Activated naive CD4-positive, alpha-beta T cell (primary cell): Measurements from ENCODE around the gene C14orf180.
"Not testable (repeated sequence)": the region's sequence is repeated elsewhere in the genome, so short reads cannot be mapped to it uniquely, and the experiment has no call there.

Experiments used
- DNase-seq, 4 experiments: peaks; one replicate each; lab custom pipeline; 2025; lab: John Stamatoyannopoulos, UW

C14orf180 gene

DNA sequence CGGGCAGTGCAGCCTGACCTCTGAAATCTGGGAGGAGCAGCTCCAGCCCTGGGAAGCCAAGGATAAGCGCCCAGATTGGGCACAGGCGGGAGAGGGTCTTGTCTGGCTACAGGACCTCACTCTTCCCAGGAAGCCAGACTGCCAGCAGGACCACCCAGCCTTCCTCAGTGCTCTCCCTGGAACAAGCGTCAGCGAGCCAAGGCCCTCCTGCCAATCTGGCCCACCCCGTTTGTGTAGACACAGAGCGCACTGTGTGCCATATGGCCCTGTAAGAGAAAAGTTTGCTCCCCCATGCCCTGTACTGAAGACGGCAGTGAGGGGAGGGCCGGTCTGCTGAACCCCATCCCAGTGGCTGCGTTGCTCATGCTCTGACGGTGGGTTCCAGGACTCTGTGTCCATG is 1.2 kb upstream of the C14orf180 start:
- no peak for DNase-seq

DNA sequence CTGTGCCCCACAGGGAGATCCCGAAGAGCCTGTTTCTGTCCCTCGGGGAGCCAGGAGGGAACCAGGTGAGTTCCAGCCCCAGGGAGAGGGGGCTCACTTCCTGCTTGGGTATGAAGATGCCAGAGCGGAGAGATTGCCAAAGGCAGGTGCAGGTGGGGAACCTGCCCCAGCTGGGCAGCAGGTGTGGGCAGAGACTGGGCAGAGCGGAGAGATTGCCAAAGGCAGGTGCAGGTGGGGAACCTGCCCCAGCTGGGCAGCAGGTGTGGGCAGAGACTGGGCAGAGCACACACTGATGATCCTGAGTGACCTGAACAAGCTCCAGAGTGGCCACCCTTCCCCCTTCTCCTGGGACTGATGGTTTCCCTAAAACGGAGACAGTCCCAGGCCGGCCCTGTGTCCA is 375 bp downstream of the C14orf180 start:
- not testable (repeated sequence) for DNase-seq

DNA sequence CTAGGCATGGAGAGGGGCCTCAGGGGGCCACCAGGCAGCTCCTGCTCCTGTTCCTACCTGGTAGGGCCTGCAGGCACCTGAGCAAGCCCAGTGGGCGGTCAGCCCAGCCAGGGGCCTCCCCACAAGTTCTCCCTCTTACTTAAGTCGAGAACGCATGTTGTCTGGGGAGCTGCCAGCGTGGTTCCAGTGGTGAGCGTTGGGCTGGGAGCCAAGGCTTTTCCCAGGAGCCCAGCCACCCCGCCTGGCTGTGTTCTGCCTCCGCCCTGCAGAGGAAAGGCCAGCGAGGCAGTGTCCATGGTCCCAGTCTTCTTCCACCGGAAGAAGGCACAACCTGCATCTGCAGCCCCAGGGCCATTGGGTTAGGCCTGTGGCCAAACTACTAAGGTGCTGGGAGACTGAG is 1.4 kb downstream of the C14orf180 start:
- DNase-seq, result no peak

DNA sequence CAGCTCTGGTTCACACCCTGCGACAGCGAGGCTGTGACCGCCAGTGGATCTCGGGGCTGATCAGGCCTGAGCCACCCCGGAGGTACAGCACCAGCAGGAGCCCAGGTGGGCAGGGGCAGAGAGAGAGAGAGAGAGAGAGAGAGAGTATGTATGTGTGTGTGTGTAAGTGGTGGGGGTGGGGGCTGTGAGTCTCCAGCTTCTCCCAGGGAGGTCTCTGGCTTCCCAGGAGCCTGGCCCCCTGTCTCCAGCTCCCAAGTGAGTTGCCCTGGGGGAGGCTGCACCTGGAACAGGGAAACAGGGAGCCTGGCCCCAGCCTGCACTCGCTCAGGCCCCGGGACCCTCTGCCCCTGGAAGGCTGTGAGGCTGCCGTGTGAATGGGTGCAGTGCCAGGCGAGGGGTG is 2.0 kb downstream of the C14orf180 start:
- no peak for DNase-seq

DNA sequence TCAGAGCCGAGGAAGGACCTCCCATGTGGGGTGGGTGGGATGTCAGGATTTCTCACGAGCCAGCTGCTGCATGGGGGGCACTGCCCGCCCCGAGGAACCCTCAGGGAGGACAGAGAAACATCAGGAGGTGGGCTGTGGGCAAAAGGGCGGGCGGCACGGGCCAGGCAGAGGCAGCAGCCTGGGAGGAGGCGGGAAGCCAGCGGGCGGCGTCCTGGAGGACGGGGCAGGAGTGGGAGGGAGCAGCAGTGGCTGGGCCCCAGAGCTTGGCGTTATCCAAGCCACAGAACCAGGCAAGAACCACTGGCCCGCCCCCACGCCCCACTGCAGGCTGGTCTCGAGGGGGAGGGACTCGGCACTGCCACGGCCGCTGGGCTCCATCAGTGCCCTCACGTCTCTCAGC is 2.4 kb downstream of the C14orf180 start:
- DNase-seq, result no peak

DNA sequence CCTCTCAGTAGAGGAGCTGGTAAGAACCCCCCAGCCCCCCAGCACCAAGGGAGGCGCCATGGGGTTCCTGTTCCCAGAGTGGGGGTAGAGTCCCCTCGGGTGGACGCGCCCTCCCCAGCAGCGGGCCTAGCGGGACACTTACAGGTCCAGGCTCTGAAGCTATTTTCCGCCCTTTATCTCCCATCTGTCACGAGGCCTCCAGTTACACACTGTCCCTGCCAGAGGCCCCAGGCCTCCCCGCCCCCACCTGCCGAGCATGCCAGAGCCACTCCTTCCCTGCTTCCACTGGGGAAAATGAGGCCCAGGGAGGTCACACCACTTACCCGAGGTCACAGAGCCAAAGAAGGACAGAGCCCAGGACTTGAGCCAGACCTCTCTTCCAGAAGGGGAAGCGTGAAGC is 3.1 kb downstream of the C14orf180 start:
- no peak for DNase-seq

DNA sequence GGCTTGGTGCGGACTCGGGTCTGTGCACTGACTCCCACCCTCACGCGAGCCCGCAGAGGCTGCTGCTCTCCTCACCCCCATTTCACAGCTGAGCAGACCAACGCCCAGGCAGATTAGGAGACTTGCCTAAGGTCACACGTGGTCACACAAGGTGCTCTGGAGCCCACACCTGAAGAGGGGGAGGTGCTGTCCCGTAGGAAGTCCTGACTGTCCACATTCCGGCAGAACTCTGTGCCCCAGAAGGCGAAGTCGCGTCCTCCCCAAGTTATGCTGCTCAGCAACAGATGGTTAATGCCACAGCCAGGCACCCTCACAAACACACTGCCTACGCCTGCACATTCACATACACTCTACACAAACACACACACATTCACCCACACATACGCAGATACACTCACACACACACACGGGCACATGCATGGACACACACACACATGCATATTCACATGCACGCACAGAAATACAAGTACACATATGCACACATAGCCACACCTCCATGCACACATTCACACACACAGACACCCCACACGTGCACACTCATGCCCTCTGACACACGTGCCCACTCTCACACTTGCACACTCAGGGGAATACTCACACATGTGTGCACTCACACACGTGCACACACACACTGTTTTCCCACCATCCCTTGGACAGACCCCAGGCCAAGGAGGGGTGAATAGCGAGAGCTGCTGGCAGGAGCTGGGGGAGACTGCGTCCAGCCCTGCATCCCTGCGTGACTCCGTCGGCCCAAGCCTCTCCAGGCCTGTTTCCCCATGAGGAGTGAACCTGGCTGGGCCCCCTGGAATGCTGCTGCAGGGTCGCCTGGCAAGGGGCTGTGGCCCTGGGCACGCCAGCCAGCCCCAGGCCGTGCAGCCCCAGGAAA is 4.1 kb downstream of the C14orf180 start:
- DNase-seq, result no peak

DNA sequence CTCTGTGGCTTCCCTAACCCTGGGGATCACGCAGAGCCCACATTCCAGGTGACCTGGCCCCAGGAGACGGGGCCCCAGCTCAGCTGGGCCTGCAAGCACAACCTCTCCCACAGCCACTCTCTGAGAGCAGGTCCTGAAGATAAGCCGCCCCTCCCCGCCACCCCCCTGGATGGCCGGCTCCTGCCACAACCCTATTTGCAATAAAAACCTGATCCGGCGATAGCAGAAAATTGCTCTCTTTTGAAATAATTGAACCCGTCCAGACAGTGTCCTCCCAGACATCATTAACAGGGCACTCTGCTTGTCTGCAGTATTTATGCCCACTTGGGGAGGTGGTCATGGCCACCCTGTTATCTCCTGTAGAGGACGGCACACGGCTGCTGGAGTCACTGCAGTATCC is 5.0 kb downstream of the C14orf180 start:
- DNase-seq, result no peak

DNA sequence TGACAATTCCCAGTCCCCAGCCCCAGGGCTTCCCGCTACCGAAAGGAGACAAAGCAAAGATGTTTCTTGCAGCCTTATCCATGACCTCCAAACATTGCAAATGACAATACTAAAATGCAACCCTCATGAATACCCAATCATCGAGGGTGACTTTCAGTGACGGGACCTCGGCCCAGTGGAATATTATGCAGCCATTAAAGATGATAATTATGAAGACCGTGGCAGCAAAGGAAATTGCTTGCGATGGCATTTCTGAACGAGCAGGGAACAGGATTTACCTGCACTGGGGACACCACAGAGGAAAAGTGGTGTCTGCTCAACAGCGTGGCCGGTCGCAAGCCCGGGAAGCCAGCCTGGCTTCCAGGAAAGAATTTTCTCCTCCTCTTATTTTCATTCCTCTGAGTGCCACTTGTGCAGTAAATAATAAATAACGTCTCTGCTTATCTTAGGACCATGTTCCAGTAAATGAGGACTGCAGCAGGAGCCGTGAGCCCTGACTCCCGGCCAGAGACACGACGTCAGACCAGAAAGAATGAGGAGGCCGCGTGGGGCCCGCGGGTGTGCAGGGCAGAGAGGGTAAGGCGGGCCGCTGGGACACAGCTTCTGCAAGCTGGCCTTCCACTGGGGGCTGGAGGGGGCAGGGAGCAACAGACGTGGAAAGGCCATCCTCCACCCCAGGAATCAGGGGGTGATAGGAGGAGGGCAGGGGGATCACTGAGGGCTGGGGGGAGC is 6.6 kb downstream of the C14orf180 start:
- DNase-seq, result no peak

DNA sequence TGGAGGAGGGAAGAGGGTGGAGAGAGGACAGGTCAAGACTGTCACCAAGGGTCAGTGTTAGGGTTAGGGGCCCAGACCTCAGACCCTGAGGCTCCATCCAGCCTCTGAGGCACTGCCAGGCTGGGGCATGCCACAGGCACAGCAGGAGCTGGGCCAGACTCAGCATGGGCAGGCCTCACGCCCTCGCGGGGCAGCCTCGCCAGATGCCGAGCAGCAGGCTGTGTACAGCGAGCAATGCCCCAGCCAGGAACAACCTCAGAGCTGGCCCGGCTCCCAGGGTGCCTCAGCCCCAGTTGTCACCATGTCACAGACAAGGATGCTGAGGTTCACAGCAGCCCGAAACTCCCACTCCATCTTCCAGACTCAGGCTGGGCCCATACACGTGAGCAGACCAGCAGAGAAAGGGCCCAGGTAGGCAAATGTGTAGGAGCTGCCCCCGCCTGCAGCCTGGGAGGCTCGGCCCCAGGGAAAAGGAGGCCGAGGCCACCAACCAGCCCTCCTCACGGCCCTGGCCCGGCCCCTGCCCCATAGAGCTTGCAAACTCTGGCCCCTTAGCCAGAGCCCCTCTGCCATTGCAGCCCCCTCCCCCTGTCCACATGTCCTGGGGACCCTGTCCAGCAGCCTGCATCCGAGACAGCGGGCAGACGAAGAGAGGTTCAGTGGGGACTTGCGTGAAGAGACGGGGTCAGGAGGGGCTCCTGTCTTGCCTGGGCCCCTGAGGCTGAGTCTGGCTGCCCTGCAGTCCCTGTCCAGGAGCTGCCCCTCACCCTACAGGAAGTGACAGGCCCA is 7.5 kb downstream of the C14orf180 start:
- DNase-seq, result no peak

DNA sequence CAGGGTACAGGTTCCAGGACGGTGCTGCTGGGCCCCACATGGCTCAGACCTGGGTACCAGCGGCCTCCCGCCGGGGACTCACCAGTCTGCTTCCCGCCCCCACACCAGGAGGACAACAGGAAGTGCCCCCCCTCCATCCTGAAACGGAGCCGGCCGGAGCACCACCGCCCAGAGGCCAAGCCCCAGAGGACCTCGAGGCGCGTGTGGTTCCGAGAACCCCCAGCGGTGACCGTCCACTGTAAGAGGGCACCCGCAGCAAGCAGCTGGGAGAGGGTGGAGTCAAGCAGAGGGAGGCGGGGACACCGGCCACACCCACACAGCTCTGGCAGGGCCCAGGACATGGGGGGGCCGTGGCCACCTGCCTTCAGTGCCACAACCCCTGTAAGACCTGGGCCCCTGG is 8.1 kb downstream of the C14orf180 start:
- DNase-seq, result no peak

DNA sequence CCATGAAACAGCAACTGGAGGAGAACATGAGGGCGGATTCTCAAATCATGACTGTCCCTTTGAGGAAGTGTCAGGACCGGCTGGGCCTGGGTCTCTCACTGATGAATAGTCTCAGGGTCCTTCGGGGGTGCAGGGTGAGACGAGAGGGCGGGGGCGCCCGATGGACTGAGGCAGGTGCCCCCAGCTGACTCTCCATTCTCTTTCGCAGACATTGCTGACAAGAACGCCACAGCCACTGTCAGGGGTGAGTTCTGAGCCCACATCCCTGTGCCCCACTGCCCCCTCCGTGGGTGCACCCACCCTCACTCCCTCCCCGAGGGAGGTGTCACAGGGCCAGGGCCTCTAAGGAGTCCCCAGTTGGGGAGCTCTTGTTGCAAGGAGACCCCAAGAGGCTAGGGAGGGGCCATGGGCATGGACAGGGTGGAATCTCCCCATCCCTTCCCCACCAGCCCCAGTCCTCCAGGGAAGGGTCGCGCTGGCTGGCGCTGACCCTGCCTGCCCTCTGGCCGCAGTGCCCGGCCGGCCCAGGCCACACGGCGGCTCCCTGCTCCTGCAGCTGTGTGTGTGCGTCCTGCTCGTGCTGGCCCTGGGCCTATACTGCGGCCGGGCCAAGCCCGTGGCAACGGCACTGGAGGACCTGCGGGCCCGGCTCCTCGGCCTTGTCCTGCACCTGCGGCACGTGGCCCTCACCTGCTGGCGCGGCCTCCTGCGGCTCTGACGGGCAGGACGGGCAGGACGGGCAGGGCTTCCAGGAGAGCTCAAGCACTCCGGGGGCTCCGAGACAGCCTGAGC is 8.7 kb downstream of the C14orf180 start:
- DNase-seq, result no peak

DNA sequence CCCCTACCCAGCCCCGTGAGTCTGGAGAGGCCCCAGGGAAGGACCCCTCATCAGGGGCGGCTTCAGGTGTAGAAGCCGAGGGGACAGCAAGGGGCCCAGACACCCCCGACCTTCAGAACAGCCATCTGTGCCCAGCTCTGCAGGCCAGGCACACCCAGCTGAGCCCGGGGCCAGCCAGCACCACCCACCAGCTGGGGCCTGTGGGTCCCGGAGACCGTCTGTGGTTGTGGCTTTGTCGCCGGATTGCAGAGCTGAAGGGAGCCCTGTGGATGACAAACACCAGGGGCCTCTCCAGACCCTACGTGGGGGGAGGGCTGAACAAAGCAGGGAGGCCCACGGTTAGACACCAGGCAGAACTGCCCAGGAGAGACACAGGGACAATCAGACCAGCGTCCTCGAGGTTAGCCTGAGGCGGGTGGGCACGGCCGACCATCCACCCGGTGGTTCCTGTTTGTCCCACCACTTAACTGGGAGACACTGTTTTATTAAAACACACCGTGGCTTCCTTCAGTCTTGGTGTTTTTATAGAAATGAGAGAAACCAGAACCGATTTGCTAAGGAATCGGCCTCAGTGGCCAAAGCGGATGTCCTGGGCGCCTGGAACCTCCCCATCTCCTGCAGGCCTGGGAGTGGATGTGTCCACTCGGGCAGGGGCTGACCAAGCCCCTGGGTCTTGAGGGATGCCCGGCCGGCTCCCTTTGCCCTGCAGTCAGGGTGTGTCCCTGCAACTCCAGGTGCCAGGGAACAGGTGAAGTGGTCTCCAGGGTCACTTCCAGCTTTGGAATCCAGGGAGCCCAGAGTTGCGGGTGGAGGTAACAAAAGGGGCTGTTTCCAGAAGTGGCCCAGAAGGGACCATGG is 10.0 kb downstream of the C14orf180 start:
- no peak for DNase-seq

DNA sequence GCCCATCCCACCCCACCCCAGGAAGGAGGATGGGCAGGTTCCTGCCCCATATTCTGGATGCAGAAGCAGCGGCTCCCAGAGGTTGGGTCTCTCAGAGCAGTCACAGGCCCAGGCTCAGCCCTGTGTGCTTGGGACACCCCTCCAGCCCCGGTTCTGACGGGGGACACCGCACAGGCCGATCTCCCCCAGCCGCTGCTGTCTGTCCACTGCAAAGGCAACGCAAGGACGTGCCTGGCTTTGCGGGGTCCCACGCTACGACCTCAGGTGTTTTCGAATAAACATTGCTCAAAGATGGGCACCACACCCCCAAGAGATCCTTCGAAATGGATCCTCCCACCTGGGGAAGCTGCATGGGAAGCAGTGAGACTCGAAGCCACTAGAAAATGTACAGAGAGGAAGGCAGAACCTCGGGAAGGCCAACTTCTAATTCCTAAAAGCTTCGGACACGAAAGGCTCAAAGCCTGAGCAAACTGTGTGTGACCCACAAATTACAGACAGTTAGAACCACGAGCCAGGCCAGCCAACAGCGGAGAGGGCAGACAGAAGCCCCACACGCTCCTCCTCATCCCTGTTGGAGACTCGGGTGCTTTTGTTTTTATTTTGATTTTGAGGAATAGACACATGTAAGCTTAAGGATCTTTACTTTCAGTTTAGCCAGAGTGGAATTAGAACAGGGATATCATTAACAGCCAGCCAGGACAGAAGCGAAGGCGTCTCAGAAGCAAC is 10.8 kb downstream of the C14orf180 start:
- no peak for DNase-seq

DNA sequence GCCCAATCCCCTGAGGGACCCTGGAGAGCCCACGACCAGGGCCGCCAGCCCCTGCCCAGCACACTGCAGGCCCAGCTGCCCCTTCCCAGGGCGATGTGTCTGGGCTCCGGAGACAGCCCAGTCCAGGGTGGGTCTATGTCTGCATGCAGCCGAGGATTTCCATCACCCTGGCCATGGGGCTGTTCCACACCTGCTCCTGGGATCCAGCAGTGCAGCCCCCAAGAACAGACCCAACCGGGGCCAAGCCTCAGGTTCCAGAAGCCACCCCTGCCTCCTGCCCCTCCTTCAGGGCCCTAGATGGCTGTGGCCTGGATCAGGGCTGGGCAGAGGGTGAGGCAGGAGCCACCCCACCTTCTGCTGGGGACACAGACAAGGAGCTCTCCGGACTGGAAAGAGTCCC is 11.5 kb downstream of the C14orf180 start:
- DNase-seq, result no peak

DNA sequence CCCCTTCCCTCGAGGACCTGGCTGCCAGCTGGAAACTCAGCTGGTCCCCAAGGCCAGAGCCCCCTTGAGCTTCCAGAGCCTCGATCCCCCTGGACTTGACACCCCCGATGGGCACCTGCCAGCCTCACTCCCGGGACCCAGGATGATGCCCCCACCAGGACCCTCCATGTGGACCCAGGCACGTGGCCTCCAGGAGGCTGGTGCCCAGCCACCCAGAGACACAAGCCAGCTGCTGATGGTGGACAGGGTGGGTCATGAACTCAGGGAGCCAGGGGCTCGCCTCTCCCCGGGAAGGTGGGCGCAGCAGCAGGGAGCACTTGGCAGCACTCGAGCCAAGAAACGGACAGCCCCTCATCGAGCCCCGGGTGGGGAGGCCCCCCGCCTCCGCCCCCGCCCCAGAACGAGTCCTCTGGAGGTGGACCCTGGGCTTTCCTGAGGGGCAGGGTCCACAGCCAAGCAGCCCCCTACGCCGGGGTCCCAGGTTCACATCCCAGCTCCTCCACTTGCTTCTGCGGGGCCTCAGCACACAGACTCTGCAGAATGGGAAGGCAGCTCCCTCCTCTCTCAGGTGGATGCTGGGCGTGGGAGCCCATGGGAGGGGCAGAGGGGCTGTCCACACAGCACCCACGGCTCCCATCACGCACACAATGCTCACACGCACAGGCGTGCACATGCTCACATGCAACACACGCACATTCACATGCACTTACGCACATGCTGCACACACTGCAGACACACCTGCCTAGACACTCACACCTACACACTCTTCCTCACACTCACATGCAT is 12.1 kb downstream of the C14orf180 start:
- no peak for DNase-seq

DNA sequence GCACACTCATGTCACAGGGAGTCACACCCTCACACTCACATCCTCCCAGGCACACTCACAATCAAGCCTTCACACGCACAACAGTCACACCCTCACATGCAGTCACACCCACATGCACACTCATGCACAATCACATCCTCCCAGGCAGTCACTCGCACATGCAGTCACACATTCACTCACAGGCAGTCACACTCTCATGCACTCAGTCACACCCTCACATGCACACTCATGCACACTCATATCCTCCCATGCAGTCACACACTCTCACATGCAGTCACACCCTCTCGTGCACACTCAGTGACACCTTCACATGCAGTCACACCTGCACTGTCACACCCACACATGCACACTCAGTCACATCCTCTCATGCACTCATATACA is 12.7 kb downstream of the C14orf180 start:
- no peak for DNase-seq

DNA sequence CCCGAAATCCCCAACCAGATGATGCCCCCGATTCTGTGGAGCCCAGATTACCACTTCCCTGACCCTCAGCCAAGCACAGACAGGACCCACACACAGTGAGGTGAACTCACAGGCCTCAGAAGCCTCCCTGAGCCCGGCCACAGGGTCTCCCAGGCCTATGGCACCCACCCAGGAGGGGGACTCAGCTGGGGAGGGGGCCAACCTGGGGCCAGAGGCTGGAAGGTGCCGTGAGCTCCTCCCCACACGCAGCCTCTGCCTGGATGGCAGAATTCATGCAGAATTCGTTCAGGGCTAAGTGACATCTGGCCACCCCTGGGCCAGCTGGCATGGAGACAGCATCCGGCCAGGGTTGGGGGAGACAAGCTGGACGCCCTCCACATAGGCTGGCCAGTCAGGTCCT is 13.2 kb downstream of the C14orf180 start:
- DNase-seq, result no peak

DNA sequence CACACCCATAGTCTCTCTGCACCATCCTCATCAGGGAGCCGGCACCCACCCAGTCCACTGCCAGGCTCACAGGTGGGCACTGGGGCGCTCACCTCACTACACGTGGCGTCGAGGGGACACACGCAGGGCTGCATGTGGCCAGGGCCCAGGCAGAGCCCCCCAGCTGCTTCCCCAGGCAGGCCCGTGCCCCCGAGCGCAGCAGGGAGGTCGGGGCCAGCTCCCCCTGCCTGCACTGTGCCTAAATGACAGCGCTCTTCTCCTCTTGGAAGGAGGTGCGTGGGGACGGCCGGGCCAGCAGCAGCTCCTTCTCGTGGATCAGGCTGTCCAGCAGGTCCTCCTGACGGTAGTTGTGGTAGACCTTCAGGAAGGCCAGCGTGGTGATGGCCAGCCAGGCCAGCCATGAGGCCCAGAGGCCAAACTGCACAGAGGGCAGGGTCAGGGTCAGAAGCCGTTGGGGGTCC is 13.7 kb downstream of the C14orf180 start:
- DNase-seq, result no peak
